IMR-90 (cell line): Measurements from ENCODE around the gene CELA2B.
"Not testable (repeated sequence)": the region's sequence is repeated elsewhere in the genome, so short reads cannot be mapped to it uniquely, and the experiment has no call there.

Experiments
- BHLHE40 ChIP-seq: fragments of 150-350 bp; IDR thresholded peaks from 2 replicates; pipeline ENCODE4 v1.6.1; 2016; ENCODE audit warnings: mild to moderate bottlenecking, low read depth, low read length
- CEBPB ChIP-seq: IDR thresholded peaks from 2 replicates; pipeline ENCODE4 v1.6.1; 2012; ENCODE audit warnings: low read depth, low read length, improper control_type of control experiment
- CHD1 ChIP-seq: IDR thresholded peaks from 2 replicates; pipeline ENCODE4 v1.6.1; 2012; ENCODE audit warnings: low read depth, low read length, improper control_type of control experiment
- ELK1 ChIP-seq: fragments of 150-350 bp; IDR thresholded peaks from 2 replicates; pipeline ENCODE4 v1.6.1; 2016; ENCODE audit warnings: low read depth, mild to moderate bottlenecking, low read length, moderate library complexity, borderline replicate concordance
- MAFK ChIP-seq: IDR thresholded peaks from 2 replicates; pipeline ENCODE4 v1.6.1; 2012; ENCODE audit warnings: low read depth, low read length, improper control_type of control experiment
- MXI1 ChIP-seq: IDR thresholded peaks from 2 replicates; pipeline ENCODE4 v1.6.1; 2012; ENCODE audit warnings: low read depth, mild to moderate bottlenecking, low read length, moderate library complexity, borderline replicate concordance
- NFE2L2 ChIP-seq: fragments of 150-350 bp; IDR thresholded peaks from 2 replicates; pipeline ENCODE4 v1.6.1; 2016; ENCODE audit warnings: low read depth, mild to moderate bottlenecking, low read length
- POLR2A ChIP-seq: IDR thresholded peaks from 2 replicates; pipeline ENCODE4 v1.6.1; 2012; ENCODE audit warnings: mild to moderate bottlenecking, low read depth, low read length
- RAD21 ChIP-seq: IDR thresholded peaks from 2 replicates; pipeline ENCODE4 v1.6.1; 2012; ENCODE audit warnings: low read length, improper control_type of control experiment
- RCOR1 ChIP-seq: IDR thresholded peaks from 2 replicates; pipeline ENCODE4 v1.6.1; 2012; ENCODE audit warnings: mild to moderate bottlenecking, low read length, improper control_type of control experiment; ENCODE audit not compliant: insufficient replicate concordance
- RFX5 ChIP-seq: IDR thresholded peaks from 2 replicates; pipeline ENCODE4 v1.8.0; 2012; ENCODE audit warnings: low read depth, mild to moderate bottlenecking, low read length, moderate library complexity
- SMC3 ChIP-seq: fragments of 150-350 bp; IDR thresholded peaks from 2 replicates; pipeline ENCODE4 v1.6.1; 2016; ENCODE audit warnings: low read depth, mild to moderate bottlenecking, antibody characterized with exemption, low read length, moderate library complexity
- TF ChIP-seq, protein P1 (sequence below): conservative IDR thresholded peaks from 2 replicates; pipeline ENCODE4 v1.5.1; 2012; ENCODE audit warnings: mild to moderate bottlenecking, low read depth, low read length, improper control_type of control experiment
- TF ChIP-seq, protein P2 (sequence below): fragments of 150-350 bp; IDR thresholded peaks from 2 replicates; pipeline ENCODE4 v1.6.1; 2017; ENCODE audit warnings: mild to moderate bottlenecking, antibody characterized with exemption, low read length, low read depth

DNA sequence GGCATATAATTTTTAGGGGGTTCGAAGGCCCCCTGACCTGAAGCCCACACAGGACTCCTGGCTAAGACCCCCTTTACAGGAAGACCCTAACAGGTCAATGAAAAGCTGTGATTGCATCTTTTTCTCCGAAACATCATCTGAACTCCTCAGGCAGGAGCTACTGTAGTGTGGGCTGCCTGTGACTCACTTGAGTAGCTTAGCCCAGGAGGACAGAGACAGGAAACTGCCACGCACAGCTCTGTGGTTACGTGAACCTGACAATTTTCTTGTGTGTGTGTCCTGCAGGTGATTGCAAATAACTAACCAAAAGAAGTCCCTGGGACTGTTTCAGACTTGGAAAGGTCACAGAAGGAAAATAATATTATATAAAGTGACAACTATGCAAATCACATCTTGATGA, 15.1 kb downstream of the CELA2B start:
- TF ChIP-seq BHLHE40, ELK1, SMC3, RAD21, POLR2A, RCOR1, MAFK, MXI1, CHD1, NFE2L2, CEBPB, RFX5: not testable (repeated sequence)
- TF ChIP-seq, protein P1, sequence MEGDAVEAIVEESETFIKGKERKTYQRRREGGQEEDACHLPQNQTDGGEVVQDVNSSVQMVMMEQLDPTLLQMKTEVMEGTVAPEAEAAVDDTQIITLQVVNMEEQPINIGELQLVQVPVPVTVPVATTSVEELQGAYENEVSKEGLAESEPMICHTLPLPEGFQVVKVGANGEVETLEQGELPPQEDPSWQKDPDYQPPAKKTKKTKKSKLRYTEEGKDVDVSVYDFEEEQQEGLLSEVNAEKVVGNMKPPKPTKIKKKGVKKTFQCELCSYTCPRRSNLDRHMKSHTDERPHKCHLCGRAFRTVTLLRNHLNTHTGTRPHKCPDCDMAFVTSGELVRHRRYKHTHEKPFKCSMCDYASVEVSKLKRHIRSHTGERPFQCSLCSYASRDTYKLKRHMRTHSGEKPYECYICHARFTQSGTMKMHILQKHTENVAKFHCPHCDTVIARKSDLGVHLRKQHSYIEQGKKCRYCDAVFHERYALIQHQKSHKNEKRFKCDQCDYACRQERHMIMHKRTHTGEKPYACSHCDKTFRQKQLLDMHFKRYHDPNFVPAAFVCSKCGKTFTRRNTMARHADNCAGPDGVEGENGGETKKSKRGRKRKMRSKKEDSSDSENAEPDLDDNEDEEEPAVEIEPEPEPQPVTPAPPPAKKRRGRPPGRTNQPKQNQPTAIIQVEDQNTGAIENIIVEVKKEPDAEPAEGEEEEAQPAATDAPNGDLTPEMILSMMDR = not testable (repeated sequence)
- TF ChIP-seq, protein P2, sequence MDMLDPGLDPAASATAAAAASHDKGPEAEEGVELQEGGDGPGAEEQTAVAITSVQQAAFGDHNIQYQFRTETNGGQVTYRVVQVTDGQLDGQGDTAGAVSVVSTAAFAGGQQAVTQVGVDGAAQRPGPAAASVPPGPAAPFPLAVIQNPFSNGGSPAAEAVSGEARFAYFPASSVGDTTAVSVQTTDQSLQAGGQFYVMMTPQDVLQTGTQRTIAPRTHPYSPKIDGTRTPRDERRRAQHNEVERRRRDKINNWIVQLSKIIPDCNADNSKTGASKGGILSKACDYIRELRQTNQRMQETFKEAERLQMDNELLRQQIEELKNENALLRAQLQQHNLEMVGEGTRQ = not testable (repeated sequence)
